NCI-H2107 treated with DMSO at 0.1 percent for 48 hours (cell line): Measurements from ENCODE around the gene RAD21L1.

Source experiments
- DNase-seq: peaks from one replicate; lab custom pipeline; 2025; ENCODE audit not compliant: unreplicated experiment; lab: John Stamatoyannopoulos, UW

The RAD21L1 gene

DNA sequence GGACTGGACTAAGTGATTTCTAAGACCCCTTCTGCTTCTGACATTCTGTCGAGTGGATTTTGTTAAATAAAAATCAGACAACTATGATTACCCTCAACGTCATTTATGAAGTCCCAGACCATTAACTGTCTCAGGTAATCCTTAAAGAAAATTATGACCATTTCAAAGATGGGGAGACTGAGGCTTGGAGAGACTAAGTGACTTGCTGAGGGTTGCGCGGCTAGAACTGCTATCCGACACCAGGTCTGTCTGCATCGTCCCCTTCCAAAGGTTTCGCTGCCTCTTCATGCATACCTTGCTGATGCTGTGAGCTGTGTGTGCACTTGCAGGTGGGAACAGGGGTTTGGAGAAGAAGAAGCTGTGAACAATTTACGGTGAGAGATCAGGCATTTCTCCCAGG is 43.4 kb downstream of the RAD21L1 start:
- DNase-seq = no peak

GRCh38 chr20:1269850-1270249 is 44.0 kb downstream of the RAD21L1 start:
- no peak for DNase-seq

DNA sequence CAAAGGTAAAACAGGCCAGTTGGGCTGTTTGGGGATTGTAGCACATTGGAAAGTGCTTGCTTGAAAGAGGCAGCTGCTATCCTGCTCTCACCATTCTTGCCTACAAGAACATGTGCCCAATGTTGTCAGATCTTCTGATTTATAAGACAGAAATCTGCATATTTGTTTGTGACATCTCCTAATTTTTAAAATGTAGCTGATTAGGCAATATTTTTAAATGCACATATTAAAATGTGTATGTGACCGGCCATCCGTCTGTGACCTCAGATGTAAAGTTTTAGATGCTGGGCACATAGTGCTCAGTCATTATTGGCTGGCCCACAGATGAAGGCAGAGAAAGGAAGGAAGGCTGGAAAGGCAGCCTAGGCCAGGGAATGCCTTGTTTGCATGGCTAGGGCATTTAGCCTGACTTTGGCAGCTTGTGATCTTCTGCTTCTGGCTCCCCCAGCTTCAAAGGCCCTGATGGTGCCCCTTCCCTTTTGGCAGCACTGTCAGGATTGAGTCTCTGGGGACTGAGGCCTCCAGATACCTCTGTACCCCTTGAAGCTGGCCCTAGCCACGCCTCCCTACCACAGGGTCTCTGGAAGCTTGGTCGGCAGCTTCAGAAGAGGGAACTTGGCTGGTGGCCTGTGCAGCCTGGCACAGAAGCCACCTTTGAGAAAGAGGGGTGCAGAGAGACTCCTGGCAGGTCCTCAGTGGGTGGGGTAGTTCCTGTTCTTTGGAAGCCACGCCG is 46.7 kb downstream of the RAD21L1 start:
- no peak for DNase-seq

GRCh38 chr20:1273366-1273765 is 47.5 kb downstream of the RAD21L1 start:
- no peak for DNase-seq

DNA sequence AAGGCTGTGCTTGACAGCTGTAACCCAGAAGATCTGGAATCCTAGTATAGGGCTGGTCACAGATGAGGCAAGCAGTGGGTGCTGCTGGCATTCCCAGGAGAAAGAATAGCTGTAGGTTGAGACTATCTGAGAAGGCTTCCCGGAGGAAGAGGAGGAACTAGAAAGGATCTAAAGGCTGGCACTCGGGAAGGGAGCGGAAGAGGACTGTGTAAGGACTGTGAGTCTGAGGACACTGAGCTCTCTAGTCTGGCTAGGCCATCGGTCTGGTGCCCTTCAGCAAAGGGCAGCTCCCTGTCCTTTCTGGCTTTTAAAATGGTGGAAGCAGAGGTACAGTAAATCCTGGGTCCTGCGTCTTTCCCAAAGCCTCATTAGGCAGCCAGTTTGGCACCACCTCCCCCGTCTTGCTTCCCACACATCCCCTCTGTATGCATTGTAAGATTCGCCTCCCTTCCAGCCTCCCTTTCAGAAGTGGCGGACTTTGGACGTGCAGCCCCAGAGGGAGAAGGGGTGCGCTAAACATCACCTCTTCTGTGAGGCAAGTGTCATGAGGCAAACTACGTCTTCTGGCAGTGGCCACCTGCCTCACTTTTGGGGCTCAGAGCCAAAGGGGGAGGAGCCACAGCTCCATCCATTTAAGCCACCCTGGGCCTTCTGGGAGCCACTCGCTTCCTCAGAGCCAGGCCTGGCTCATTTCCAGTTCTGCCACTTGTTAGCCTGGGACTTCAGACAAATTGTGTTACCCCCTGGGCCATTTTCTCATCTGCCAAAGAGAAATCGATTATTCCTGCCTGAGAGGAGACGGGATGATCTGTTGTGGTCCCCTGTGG is 48.9 kb downstream of the RAD21L1 start:
- peak; percentile 61 for DNase-seq

GRCh38 chr20:1275919-1276318 is 50.1 kb downstream of the RAD21L1 start:
- DNase-seq = no peak

- DNase-seq = no peak
Observed at GRCh38 chr20:1277529-1278322, 51.9 kb downstream of the RAD21L1 start.

DNA sequence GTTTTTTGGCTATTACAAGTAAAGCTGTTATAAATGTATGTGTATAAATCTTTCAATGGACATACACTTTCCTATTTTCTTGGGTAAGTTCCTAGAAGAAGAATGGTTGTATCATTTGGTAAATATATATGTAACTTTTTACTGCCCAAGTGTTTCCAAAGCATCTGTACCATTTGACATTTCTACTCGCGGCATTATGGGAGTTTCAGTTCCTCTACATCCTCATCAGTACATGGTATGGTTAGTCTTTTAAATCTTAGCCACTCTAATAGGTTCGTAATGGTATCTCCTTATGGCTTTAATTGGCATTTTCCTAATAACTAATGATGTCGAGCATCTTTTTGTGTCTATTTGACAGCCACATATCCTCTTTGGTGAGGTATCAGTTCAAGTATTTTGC is 53.1 kb downstream of the RAD21L1 start:
- DNase-seq = no peak

DNA sequence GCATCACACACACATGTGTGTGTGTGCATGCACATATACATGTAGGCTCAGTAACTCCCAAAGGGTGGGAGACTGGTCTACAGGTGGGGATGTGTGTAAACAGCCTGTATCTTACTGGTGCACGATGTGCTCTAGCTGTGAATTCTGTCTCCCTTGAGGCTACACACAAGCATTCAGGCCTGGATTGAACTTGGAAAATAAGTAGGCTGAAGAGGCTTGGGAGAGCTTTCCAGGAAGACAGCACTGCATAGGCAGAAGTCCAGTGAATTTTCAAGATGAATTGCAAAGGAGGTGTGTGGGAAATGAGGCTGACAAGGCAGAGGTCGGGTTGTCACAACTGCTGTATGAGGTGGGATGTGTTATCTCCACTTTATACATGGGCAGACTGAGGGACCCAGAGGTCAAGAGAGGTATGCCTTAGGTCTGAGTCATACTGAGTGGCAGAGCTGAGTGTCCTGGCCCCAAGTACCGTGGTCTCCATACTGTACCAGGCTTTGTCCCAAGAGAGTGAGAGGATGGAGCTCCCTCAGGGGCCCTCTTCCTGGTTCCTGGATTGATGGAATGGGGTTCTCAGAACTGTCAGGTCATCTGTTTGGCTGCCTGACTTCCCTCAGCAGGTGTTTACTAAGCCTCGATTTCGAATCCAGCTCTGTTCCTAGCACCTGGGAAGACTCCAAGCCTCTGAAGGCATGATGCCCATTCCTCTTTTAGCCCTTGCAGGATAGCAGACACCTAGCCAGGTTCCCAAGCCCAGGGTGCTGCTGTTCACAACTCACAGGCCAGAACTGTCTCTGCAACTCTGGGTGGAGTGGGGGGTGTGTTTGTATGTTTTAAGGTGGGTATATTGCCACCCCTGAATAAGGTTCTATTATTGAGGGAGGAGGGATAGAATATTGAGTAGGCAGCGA is 54.6 kb downstream of the RAD21L1 start:
- DNase-seq = no peak

- DNase-seq = no peak
Observed at GRCh38 chr20:1281279-1282057, 55.6 kb downstream of the RAD21L1 start.

DNA sequence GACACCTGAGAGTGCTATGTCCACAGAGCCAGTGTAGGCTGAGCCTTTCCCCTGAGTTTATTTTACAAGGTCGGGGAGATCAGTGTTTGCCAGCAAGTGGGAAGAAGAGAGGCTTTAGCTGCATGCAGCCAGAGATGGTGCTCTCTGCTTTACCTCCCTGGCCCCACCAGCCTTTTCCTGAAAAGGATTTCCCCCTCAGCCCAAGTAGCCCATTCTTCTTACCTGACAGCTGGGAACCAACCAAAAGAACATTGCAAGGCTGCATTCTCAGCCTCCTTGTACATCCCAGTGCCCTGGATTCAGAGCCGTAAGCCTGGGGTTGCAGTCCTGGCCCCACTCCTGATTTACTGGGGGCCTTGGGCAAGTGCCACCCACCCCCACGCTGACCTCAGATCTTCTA is 57.1 kb downstream of the RAD21L1 start:
- no peak for DNase-seq

DNA sequence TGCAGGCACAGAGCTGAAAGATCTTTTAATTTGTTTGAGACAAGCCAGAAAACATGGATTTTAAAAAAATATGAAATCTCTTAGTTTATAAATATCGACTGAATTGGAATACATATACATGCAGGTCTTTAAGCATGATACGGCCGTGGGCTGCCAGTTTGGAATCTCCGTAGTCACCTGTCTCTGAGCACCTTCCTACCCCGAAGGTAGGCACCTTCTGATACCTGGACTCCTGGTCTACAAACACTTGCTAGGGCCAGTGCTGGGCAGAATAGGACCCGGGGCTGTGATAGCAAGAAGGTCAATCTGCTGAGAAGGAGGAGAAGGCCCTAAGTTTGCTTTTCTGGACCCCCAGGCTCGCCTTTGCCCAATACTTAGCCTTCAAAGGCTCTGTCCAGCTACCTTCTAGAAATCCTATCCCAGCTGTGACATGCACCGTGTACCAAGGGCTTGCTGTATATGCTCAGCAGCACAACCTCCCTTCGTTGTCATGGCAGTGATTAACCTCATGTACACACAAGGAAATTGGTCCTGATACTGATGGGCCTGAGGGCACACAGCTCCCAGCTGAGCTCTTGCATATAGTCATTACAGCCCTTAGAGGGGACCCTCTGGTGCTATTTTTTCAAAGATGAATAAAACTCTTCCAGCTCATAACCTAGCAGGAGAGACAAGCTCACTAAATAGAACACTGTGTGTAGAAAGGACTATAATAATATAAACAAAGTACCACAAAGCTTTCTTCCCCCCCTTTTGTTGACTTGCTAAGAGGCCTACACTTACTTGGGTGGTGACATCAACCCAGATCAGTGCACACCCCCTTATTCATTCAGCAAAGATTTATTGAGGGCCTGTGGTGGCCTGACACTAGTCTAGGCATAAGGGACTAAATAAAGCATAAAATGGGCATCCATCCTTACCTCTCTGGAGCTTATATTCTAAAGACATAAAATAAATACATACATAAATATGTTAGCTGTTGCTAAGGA is 58.0 kb downstream of the RAD21L1 start:
- DNase-seq = no peak

- no peak for DNase-seq
Observed at GRCh38 chr20:1286267-1287024, 60.6 kb downstream of the RAD21L1 start.

DNA sequence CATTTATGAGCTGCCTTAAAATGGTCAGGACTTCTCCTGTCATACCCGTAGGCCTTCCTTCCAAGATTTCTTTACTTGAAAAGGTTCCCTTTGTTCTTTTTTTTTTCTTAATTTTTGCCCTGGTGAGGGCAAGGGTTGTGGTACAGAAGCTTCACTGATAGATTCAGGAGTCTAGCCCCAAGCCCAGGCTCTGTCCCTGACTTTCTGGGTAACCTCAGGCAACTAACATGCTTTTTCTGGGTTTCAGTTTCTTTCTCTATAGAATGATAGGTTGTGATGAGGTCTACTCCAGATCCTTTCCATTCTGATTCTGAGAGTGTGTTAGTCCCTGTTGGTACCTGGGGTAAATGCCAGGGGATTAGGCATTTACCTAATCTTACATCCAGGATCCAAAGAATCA is 61.5 kb downstream of the RAD21L1 start:
- no peak for DNase-seq

DNA sequence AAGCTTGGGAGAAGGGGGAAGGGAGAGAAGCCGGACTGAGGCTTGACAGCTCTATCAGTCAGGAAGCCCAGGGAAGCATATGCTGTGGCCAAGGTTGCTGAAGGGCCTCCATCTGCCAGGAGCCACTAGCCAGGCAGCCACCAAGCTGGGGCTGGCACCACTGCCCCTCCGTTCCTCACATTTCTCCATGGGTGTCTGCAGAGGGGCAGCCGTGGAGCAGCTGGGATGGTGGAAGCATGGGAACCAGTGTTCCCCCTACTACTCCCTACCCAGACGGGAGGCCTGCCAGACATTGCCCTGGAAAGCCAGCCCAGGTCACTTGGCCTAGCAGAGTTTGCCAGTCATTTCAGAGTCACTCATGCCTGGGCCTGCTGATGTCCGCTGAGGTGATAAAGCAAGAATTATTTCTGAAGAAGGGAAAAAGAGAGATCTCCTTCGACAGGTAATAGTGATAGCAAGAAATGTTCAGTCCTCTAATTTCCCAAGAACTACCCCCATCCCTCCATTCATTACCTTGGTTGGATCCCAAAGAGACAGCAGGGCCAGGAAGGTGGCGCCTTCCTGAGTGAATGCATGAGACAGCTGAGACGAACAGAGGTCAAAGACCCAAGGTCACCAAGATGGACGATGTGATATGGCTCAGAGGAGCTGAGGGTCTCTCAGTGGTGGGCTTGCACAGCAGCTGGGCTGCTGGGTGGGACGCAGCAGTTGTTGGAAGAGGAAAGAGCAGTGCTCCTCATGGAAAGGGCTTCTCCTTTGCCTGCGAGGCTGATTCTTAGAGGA is 62.1 kb downstream of the RAD21L1 start:
- no peak for DNase-seq

DNA sequence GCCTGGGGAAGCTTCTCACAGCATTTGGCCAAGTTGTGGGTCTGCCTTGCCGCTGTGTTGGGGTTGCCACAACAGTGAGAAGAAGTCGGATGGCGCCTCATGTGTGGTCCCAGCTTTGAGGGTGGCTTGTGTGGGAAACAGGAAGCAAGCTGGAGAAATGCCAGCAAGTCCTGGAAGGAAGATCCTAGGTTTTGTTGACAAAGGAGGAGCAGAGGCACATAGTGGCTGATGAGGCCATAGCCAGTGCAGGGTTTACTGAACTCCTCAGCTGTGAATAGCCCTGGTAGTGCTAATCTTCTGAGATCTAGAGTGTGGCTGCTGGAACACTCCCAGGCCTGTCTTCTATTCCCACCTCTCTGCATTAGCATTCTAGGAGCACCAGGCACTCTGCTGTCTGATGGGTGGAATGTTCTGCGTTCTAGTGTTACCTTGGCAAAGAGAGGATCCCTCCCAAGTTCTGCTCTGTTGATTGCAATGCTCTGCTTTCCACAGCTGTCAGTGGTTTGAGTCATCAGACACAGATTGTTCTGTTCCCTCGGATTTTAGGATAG is 65.4 kb downstream of the RAD21L1 start:
- no peak for DNase-seq

- DNase-seq = no peak
Observed at GRCh38 chr20:1292620-1293019, 66.8 kb downstream of the RAD21L1 start.
